Measurements from ENCODE around the gene ATP1A4. TPM values are rescaled to one million over a fixed set of nuclear protein-coding genes. Genes with fewer than 3 reads are reported as not detected.

Gene ATP1A4
- total and polyA plus RNA-seq, 2 of the 13 experiments (the other 11 are each of a cell fraction or from before 2014, with no cell fraction given) = not detected

DNA sequence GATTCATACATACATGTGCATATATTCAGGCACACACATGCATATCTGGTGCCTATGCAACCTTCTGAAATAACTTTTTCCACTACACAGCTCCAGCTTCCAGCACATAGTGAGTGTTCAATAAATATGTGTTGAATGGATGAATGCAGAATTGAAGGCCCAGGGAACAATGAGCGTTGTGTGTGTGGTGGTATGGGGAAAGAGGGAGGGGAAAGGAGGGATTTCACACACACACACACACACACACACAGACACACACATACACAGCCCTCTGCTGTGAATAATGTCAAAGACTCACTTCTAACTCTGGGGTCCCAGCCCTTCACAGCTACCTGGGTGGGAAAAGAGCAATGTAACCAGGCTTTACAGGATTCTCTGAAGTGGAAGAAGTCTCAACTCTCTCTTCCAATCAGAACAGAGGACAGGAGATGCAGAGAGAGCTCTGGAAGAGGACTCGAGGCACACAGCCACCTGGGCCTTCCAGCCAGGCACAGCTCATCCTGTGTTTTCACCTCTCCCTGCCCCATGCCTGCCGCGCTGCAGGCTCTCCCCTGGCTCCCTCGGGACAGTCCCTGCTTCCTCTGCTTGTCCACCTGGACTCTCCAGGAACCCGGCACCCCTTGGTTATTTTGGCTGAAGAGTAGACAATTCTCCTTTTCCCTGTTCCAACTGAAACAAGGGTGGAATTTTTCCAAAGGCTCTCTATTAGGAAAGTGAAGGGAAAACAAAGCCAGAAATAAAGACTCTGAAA is 47.6 kb upstream of the ATP1A4 start:
- DNase-seq (ENCODE audit: low spot score) (no peak), ATAC-seq (no peak), FAIRE-seq (no peak)
- CTCF ChIA-PET (ENCODE audit: low intra/inter-chr PET ratio, low total read pairs) = no interaction called here
- no peaks in the 10 kb centered on the region for H3K79me2 ChIP-seq (ENCODE audit: insufficient read depth, low read length)
- no peaks in the 10 kb centered on the region for H4K20me1 ChIP-seq (ENCODE audit: insufficient read depth, low read length)
- POLR2A ChIA-PET = no interaction called here
- H3K4me1 ChIP-seq (ENCODE audit: insufficient read depth, low read length) = peaks cover 83% of the 10 kb centered on the region
- in situ Hi-C loops (cut with HindIII; ENCODE audit: extremely low pct_ligation_motif_present, low pct_unique_long_range_greater_than_20kb) = loop anchor here (10.0 kb wide), 1 partner anchor 111 kb away; no protein-coding TSS in a partner anchor
- BruUV-seq (replicated peaks) = no TSS peak
- H3K4me2 ChIP-seq (ENCODE audit: low read depth, low read length) = peak overlapping the region; percentile 4; the same call in 1 of the 2 replicates
- 21% methylated on average over 6 of the region's 6 CpGs for WGBS (ENCODE audit: low lambda C conversion rate)
- no peaks in the 10 kb centered on the region for H3K27me3 ChIP-seq (ENCODE audit: control insufficient read depth in 1 of 2, insufficient read depth in 2 of 2, low read length in 2 of 2)
- H3K9me3 ChIP-seq (ENCODE audit: low read length) = no peaks in the 10 kb centered on the region
- intact Hi-C loops (cut with micrococcal nuclease; ENCODE audit: unreplicated experiment) = loop anchor here (5.0 kb wide), 1 partner anchor 273 kb away; no protein-coding TSS in a partner anchor
- no peak overlapping the region for H3K27ac ChIP-seq (ENCODE audit: extremely low read length, insufficient read depth, low read length)
- H2AFZ ChIP-seq (ENCODE audit: low read length) = peak overlapping the region; percentile 39
- no peak overlapping the region for H3K4me3 ChIP-seq (replicated peaks in 1 of 3; ENCODE audit: insufficient read depth in 1 of 3, low read depth in 2 of 3, low read length in 3 of 3)
- H3K9ac ChIP-seq (ENCODE audit: insufficient read depth, low read depth, low read length) = peak overlapping the region; percentile 36; the same call in 1 of the 2 replicates
- no peaks in the 10 kb centered on the region; a peak in 1 of 5 replicates for H3K36me3 ChIP-seq (replicated peaks in 1 of 2; ENCODE audit: control insufficient read depth in 1 of 2, insufficient read depth in 2 of 2, low read length in 2 of 2)
- TF ChIP-seq, protein P1, sequence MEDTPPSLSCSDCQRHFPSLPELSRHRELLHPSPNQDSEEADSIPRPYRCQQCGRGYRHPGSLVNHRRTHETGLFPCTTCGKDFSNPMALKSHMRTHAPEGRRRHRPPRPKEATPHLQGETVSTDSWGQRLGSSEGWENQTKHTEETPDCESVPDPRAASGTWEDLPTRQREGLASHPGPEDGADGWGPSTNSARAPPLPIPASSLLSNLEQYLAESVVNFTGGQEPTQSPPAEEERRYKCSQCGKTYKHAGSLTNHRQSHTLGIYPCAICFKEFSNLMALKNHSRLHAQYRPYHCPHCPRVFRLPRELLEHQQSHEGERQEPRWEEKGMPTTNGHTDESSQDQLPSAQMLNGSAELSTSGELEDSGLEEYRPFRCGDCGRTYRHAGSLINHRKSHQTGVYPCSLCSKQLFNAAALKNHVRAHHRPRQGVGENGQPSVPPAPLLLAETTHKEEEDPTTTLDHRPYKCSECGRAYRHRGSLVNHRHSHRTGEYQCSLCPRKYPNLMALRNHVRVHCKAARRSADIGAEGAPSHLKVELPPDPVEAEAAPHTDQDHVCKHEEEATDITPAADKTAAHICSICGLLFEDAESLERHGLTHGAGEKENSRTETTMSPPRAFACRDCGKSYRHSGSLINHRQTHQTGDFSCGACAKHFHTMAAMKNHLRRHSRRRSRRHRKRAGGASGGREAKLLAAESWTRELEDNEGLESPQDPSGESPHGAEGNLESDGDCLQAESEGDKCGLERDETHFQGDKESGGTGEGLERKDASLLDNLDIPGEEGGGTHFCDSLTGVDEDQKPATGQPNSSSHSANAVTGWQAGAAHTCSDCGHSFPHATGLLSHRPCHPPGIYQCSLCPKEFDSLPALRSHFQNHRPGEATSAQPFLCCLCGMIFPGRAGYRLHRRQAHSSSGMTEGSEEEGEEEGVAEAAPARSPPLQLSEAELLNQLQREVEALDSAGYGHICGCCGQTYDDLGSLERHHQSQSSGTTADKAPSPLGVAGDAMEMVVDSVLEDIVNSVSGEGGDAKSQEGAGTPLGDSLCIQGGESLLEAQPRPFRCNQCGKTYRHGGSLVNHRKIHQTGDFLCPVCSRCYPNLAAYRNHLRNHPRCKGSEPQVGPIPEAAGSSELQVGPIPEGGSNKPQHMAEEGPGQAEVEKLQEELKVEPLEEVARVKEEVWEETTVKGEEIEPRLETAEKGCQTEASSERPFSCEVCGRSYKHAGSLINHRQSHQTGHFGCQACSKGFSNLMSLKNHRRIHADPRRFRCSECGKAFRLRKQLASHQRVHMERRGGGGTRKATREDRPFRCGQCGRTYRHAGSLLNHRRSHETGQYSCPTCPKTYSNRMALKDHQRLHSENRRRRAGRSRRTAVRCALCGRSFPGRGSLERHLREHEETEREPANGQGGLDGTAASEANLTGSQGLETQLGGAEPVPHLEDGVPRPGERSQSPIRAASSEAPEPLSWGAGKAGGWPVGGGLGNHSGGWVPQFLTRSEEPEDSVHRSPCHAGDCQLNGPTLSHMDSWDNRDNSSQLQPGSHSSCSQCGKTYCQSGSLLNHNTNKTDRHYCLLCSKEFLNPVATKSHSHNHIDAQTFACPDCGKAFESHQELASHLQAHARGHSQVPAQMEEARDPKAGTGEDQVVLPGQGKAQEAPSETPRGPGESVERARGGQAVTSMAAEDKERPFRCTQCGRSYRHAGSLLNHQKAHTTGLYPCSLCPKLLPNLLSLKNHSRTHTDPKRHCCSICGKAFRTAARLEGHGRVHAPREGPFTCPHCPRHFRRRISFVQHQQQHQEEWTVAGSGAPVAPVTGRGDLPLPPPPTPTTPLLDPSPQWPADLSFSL (CRISPR knock-in tag; IDR thresholded peaks at IDR 0.05) = peak; percentile 66
- no peak for TF ChIP-seq ZNF83 (CRISPR knock-in tag; IDR thresholded peaks at IDR 0.05; ENCODE audit: borderline replicate concordance)

All from HepG2 (cell line).